ENCODE results near the gene BIK. TPM values are rescaled to one million over a fixed set of nuclear protein-coding genes. Genes with fewer than 3 reads are reported as not detected.

The BIK gene
- total RNA-seq, 1 donor, result 0.86 TPM

- no peak for TF ChIP-seq CTCF (IDR thresholded peaks at IDR 0.05; ENCODE audit: insufficient read depth, low read depth, low read length)
- no peak overlapping the region for H3K4me3 ChIP-seq (ENCODE audit: low read depth, low read length)
- no peak for DNase-seq (ENCODE audit: low read depth)
Measured at GRCh38 chr22:43080616-43081015, 29.9 kb upstream of the BIK start.

DNA sequence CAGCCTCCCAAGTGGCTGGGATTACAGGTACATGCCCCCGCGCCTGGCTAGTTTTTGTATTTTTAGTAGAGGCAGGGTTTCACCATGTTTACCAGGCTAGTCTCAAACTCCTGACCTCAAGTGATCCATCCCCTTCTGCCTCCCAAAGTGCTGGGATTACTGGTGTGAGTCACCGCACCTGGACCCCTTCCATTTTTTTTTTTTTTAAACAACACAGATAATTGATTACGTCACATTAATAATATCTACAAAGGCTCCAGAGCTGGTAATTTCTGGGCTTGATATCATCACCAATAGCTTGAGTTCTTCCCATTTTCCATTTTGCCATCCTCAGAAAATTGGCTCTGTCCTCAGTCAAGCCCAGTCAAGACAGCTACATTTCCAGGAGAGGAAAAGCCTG lies 28.6 kb upstream of the BIK start:
- TF ChIP-seq CTCF (IDR thresholded peaks at IDR 0.05; ENCODE audit: insufficient read depth, low read depth, low read length), result no peak
- DNase-seq (ENCODE audit: low read depth), result peak; percentile 46

DNA sequence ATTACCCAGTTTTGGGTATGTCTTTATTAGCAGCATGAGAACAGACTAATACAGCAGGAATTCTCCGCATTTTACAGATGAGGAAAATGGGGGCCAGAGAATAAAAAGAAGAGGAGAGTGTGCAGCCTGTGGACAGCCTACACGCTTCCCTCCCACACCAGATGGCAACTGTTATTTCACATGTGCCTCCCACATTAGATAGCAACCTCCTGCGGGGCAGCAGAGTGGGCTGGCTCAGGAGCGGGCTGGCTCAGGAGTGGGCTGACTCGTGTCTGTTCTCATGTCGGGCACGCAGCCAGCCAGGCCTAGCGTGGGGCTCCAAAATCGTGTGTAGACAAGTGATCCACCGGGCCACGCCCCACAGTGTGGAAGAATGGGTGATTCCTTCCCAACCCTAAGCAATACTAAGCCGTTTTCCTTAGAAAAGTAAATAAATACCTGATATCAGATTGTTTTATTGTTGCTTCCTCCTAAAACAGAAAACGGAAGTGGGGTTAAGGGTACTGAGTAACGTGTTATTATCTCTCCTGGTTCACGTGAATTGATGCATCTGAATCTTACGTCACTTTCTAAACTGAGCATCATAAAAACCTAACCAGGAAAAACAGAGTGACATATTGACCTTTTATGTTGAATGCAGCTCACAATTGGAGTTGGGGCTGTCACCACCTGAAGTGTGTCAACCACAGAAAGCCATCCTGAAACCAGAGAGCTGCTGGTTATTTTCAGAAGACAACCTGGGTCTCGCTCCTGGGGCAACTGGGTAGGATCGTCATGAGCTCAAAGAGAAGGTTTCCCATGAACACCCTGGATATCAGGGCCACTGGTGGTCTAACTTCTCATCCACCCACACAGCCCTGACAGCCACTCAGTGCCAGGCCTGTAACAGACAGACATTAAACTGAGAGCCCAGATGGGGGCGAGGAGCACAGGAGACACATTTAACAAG lies 24.6 kb upstream of the BIK start:
- no peak for TF ChIP-seq CTCF (IDR thresholded peaks at IDR 0.05; ENCODE audit: insufficient read depth, low read depth, low read length)

More for the DNA sequence above, 28.6 kb upstream of the BIK start:
- no peak overlapping the region for H3K4me3 ChIP-seq (ENCODE audit: low read depth, low read length)

DNA sequence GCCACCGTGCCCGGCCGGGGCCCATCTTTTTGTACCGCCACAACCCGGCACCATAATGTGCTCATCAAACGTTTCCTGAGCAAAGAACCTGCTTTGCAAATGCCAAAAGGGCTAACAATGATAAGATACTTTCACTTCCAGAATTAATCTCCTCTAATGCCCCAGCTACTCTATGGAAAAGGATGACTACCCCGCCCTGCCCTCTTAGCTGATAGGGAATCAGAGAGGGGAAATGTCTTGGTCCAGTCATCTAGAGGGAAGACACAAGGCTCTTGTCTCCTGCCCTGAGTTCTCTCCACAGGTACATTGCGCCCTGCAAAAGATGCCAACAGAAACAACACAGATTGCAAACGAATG lies 21.9 kb upstream of the BIK start:
- no peak for DNase-seq (ENCODE audit: low read depth)
- peak overlapping the region; percentile 73 for H3K4me3 ChIP-seq (ENCODE audit: low read depth, low read length)
- TF ChIP-seq CTCF (IDR thresholded peaks at IDR 0.05; ENCODE audit: insufficient read depth, low read depth, low read length), result no peak

More for the DNA sequence above, 24.6 kb upstream of the BIK start:
- no peak for DNase-seq (ENCODE audit: low read depth)
- H3K4me3 ChIP-seq (ENCODE audit: low read depth, low read length), result no peak overlapping the region

- DNase-seq (ENCODE audit: low read depth), result peak; percentile 86
- H3K4me3 ChIP-seq (ENCODE audit: low read depth, low read length), result peak within 1 kb of the TSS; percentile 73
- TF ChIP-seq CTCF (IDR thresholded peaks at IDR 0.05; ENCODE audit: insufficient read depth, low read depth, low read length), result peak; percentile 16
Measured at GRCh38 chr22:43088984-43089717, 21.4 kb upstream of the BIK start, which contains the start of gene TTLL1. Gene TTLL1 (minus strand): TSS chr22:43089391. CDS start chr22:43075586, 13,805 bp downstream.

DNA sequence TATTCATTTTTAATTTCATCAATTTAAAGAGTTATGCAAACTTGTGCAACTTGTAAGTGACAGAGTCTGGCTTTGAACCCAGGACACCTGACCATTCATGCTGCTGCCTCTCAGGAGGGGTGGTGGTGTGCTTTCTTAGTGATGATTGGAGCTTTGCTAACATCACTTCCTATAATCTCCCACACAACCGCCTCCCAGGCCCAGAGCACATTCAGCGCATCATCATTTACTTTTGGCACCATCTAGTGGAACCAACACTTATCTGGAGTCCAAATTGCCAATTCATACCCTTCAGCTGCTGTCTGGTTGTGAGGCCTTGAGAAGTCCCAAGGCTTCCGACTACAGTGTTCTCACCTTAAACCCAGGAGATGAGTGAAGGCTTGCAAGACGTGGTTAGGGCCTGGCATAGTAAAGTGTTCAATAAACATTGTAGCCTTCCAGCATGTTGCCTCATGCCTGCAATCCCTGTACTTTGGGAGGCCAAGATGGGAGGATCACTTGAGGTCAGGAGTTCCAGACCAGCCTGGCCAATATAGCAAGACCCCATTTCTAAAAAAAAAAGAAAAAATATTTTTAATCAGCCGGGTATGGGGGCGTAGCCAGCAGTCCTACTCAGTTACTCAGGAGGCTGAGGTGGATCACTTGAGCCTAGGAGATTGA lies 20.3 kb upstream of the BIK start:
- no peak overlapping the region for H3K4me3 ChIP-seq (ENCODE audit: low read depth, low read length)
- TF ChIP-seq CTCF (IDR thresholded peaks at IDR 0.05; ENCODE audit: insufficient read depth, low read depth, low read length), result peak; percentile 60
- peak; percentile 90 for DNase-seq (ENCODE audit: low read depth)
